Esophagus muscularis mucosa (tissue), 3 donors: ENCODE measurements around the gene ADK.

Source experiments
- POLR2A ChIP-seq: fragments of 450-650 bp; IDR thresholded peaks from one replicate; pipeline ENCODE4 v1.6.1; 2017; ENCODE audit warnings: antibody characterized with exemption, moderate library complexity, mild to moderate bottlenecking, low read depth
- POLR2AphosphoS5 ChIP-seq, 2 donors: sonication (generic); formaldehyde crosslinking; IDR thresholded peaks; one replicate each; pipeline ENCODE4 v1.6.1; 2017; ENCODE audit warnings: antibody characterized with exemption in 2 of 2
- TF ChIP-seq, protein P1 (sequence below), 3 experiments: fragments of 200-600 bp in 2 of 3; fragments of 450-650 bp in 1 of 3; sonication (generic) in 2 of 3; IDR thresholded peaks; one replicate each; pipeline ENCODE4 v1.5.1; 2017 to 2019; ENCODE audit warnings: antibody characterized with exemption in 3 of 3, mild to moderate bottlenecking in 2 of 3, moderate library complexity in 1 of 3

DNA sequence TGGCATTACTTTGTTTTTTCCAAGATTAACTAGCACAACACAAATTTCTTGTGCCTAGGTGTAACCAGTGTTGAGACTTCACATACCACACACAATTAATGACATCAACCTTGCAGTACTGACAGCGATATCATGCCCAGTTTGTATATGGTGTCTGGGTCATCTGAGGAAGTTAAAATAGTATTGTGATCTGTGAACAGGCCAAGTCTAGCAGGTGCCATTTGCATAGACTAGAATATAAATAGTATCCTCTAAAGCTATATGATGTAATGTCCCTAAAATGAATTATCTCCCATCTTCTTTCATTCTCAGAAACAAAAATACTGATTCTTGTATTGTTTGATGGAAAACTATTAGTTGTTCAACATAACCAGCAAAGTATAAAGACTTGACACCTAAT, 499.6 kb downstream of the ADK start:
- TF ChIP-seq, protein P1, sequence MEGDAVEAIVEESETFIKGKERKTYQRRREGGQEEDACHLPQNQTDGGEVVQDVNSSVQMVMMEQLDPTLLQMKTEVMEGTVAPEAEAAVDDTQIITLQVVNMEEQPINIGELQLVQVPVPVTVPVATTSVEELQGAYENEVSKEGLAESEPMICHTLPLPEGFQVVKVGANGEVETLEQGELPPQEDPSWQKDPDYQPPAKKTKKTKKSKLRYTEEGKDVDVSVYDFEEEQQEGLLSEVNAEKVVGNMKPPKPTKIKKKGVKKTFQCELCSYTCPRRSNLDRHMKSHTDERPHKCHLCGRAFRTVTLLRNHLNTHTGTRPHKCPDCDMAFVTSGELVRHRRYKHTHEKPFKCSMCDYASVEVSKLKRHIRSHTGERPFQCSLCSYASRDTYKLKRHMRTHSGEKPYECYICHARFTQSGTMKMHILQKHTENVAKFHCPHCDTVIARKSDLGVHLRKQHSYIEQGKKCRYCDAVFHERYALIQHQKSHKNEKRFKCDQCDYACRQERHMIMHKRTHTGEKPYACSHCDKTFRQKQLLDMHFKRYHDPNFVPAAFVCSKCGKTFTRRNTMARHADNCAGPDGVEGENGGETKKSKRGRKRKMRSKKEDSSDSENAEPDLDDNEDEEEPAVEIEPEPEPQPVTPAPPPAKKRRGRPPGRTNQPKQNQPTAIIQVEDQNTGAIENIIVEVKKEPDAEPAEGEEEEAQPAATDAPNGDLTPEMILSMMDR (IDR thresholded peaks at IDR 0.05), result no peak
- TF ChIP-seq POLR2A, result no peak
- no peak for TF ChIP-seq POLR2AphosphoS5 (IDR thresholded peaks at IDR 0.05)
